ENCODE data around the gene KCND1.

GRCh38 chrX:48969471-48969870 is 2.2 kb downstream of the KCND1 start:
- TF ChIP-seq CTCF (conservative IDR thresholded peaks at IDR 0.05; ENCODE audit: low read depth, low read length): no peak
- TF ChIP-seq EZH2 (IDR thresholded peaks at IDR 0.05; ENCODE audit: low read length, unreplicated experiment): no peak
- no peak for TF ChIP-seq EZH2phosphoT487 (IDR thresholded peaks at IDR 0.05; ENCODE audit: borderline replicate concordance, low read length)

Measured in PC-3 (cell line).